GM20000 (cell line): ENCODE results near the gene ASCL2.

Experiments
- DNase-seq: peaks from one replicate; pipeline ENCODE4 v3.0.0; 2012; ENCODE audit warnings: low spot score
- CTCF ChIP-seq: IDR thresholded peaks from 2 replicates; pipeline ENCODE4 v1.5.1; 2012; ENCODE audit warnings: mild to moderate bottlenecking, control low read depth; ENCODE audit errors: extremely low read depth, missing control alignments

Gene ASCL2

GRCh38 chr11:2222451-2222850, 47.9 kb downstream of the ASCL2 start:
- no peak for TF ChIP-seq CTCF
- no peak for DNase-seq

- TF ChIP-seq CTCF = no peak
- no peak for DNase-seq
Observed at GRCh38 chr11:2221591-2221990, 48.8 kb downstream of the ASCL2 start.

- no peak for DNase-seq
- no peak for TF ChIP-seq CTCF
Observed at GRCh38 chr11:2221024-2221423, 49.4 kb downstream of the ASCL2 start.

DNA sequence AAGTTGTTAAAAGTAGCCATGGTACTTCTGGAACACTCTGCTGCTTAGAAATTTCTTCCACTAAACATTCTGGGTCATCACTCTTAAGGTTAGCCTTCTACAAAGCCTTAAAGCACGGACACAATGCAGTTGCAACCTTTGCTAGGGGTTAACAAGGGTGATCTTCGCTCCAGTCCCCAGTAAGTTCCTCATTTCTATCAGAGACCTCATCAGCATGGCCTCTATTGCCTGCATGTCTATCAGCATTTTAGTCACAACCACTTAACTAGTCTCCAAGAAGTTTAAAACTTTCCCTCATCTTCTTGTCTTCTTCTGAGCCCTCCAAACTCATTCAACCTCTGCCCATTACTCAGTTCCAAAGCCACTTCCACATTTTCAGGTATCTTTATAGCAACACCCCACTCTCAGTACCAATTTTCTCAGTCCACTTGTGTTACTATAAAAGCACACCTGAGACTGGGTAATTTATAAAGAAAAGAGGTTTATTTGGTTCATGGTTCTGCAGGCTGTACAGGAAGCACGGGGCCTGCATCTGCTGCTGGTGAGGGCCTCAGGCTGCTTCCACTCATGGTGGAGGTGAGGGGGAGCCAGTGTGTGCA, 50.1 kb downstream of the ASCL2 start:
- no peak for TF ChIP-seq CTCF
- no peak for DNase-seq

- no peak for TF ChIP-seq CTCF
- DNase-seq = no peak
Observed at GRCh38 chr11:2219318-2220017, 50.9 kb downstream of the ASCL2 start.
